Measurements from ENCODE around the gene DNAH3. TPM values are rescaled to one million over a fixed set of nuclear protein-coding genes. Genes with fewer than 3 reads are reported as not detected.

The DNAH3 gene
- total and polyA plus RNA-seq, 2 experiments from 2014 or later, result 0.70 to 1.3 TPM

DNA sequence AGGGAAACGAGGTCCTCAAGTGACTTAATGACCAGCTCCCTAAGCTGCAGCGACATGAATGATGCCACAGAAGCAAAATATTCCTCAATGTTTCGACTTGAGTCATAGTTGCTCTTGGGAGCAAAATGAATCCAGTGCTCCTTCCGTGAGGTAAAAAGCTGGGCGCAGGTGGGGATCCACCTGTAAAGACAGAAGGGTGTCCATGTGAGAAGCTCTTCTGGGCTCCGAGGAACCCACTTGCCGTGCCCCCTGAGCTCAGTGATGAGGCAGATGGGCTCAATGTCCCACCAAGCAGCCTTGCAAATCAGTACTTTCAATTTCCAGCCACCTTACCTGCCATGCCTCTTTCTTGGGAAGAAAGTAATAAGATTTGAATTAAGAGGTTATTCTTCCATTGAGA lies 25.5 kb downstream of the DNAH3 start:
- Mint-ChIP-seq H3K9me3 (no peaks in the 10 kb centered on the region), H3K4me1 (peaks cover 6% of the 10 kb centered on the region; the same call in 2 of the 3 replicates), H3K4me3 (no peak overlapping the region), H3K27me3 (ENCODE audit: insufficient read depth, low read depth, poor library complexity) (no peaks in the 10 kb centered on the region), H3K36me3 (ENCODE audit: low read depth) (no peaks in the 10 kb centered on the region), H3K27ac (no peak overlapping the region)
- Histone ChIP-seq H3K4me3 (no peak overlapping the region), H3K79me2 (replicated peaks; ENCODE audit: insufficient read depth) (no peaks in the 10 kb centered on the region), H3K36me3 (ENCODE audit: insufficient read depth) (no peaks in the 10 kb centered on the region), H3K27ac (ENCODE audit: low read depth) (no peak overlapping the region), H3K4me2 (no peak overlapping the region), H4K20me1 (replicated peaks; ENCODE audit: insufficient read depth) (no peaks in the 10 kb centered on the region), H2AFZ (no peak overlapping the region), H3K9me2 (ENCODE audit: insufficient read depth) (peaks cover 5% of the 10 kb centered on the region; the same call in 1 of the 2 replicates), H3K4me1 (ENCODE audit: insufficient read depth) (peaks cover 11% of the 10 kb centered on the region), H3K27me3 (ENCODE audit: insufficient read depth) (no peaks in the 10 kb centered on the region), H3F3A (replicated peaks; ENCODE audit: low read depth) (no peaks in the 10 kb centered on the region)
- TF ChIP-seq, protein P1, sequence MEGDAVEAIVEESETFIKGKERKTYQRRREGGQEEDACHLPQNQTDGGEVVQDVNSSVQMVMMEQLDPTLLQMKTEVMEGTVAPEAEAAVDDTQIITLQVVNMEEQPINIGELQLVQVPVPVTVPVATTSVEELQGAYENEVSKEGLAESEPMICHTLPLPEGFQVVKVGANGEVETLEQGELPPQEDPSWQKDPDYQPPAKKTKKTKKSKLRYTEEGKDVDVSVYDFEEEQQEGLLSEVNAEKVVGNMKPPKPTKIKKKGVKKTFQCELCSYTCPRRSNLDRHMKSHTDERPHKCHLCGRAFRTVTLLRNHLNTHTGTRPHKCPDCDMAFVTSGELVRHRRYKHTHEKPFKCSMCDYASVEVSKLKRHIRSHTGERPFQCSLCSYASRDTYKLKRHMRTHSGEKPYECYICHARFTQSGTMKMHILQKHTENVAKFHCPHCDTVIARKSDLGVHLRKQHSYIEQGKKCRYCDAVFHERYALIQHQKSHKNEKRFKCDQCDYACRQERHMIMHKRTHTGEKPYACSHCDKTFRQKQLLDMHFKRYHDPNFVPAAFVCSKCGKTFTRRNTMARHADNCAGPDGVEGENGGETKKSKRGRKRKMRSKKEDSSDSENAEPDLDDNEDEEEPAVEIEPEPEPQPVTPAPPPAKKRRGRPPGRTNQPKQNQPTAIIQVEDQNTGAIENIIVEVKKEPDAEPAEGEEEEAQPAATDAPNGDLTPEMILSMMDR (conservative IDR thresholded peaks at IDR 0.05; ENCODE audit: low read depth in 2 of 2), result no peak
- TF ChIP-seq EZH2phosphoT487 (IDR thresholded peaks at IDR 0.05; ENCODE audit: unreplicated experiment) (no peak), EZH2 (IDR thresholded peaks at IDR 0.05; ENCODE audit: low read depth, unreplicated experiment) (no peak), STAT1 (IDR thresholded peaks at IDR 0.05; ENCODE audit: unreplicated experiment) (no peak), ZNF331 (CRISPR knock-in tag; IDR thresholded peaks at IDR 0.05; ENCODE audit: low read depth) (no peak), ZNF114 (CRISPR knock-in tag; IDR thresholded peaks at IDR 0.05) (no peak), POLR2AphosphoS5 (IDR thresholded peaks at IDR 0.05; ENCODE audit: low read depth) (no peak), JUNB (IDR thresholded peaks at IDR 0.05; ENCODE audit: unreplicated experiment) (no peak), CREB1 (CRISPR knock-in tag; IDR thresholded peaks at IDR 0.05; ENCODE audit: low read depth) (no peak), NANOG (IDR thresholded peaks at IDR 0.05; ENCODE audit: borderline replicate concordance) (no peak)
- TF ChIP-seq, protein P2, sequence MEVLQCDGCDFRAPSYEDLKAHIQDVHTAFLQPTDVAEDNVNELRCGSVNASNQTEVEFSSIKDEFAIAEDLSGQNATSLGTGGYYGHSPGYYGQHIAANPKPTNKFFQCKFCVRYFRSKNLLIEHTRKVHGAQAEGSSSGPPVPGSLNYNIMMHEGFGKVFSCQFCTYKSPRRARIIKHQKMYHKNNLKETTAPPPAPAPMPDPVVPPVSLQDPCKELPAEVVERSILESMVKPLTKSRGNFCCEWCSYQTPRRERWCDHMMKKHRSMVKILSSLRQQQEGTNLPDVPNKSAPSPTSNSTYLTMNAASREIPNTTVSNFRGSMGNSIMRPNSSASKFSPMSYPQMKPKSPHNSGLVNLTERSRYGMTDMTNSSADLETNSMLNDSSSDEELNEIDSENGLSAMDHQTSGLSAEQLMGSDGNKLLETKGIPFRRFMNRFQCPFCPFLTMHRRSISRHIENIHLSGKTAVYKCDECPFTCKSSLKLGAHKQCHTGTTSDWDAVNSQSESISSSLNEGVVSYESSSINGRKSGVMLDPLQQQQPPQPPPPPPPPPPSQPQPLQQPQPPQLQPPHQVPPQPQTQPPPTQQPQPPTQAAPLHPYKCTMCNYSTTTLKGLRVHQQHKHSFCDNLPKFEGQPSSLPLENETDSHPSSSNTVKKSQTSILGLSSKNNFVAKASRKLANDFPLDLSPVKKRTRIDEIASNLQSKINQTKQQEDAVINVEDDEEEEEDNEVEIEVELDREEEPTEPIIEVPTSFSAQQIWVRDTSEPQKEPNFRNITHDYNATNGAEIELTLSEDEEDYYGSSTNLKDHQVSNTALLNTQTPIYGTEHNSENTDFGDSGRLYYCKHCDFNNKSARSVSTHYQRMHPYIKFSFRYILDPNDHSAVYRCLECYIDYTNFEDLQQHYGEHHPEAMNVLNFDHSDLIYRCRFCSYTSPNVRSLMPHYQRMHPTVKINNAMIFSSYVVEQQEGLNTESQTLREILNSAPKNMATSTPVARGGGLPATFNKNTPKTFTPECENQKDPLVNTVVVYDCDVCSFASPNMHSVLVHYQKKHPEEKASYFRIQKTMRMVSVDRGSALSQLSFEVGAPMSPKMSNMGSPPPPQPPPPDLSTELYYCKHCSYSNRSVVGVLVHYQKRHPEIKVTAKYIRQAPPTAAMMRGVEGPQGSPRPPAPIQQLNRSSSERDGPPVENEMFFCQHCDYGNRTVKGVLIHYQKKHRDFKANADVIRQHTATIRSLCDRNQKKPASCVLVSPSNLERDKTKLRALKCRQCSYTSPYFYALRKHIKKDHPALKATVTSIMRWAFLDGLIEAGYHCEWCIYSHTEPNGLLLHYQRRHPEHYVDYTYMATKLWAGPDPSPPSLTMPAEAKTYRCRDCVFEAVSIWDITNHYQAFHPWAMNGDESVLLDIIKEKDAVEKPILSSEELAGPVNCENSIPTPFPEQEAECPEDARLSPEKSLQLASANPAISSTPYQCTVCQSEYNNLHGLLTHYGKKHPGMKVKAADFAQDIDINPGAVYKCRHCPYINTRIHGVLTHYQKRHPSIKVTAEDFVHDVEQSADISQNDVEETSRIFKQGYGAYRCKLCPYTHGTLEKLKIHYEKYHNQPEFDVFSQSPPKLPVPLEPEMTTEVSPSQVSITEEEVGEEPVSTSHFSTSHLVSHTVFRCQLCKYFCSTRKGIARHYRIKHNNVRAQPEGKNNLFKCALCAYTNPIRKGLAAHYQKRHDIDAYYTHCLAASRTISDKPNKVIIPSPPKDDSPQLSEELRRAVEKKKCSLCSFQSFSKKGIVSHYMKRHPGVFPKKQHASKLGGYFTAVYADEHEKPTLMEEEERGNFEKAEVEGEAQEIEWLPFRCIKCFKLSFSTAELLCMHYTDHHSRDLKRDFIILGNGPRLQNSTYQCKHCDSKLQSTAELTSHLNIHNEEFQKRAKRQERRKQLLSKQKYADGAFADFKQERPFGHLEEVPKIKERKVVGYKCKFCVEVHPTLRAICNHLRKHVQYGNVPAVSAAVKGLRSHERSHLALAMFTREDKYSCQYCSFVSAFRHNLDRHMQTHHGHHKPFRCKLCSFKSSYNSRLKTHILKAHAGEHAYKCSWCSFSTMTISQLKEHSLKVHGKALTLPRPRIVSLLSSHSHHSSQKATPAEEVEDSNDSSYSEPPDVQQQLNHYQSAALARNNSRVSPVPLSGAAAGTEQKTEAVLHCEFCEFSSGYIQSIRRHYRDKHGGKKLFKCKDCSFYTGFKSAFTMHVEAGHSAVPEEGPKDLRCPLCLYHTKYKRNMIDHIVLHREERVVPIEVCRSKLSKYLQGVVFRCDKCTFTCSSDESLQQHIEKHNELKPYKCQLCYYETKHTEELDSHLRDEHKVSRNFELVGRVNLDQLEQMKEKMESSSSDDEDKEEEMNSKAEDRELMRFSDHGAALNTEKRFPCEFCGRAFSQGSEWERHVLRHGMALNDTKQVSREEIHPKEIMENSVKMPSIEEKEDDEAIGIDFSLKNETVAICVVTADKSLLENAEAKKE (CRISPR knock-in tag; IDR thresholded peaks at IDR 0.05), result no peak
- TF ChIP-seq, protein P3, sequence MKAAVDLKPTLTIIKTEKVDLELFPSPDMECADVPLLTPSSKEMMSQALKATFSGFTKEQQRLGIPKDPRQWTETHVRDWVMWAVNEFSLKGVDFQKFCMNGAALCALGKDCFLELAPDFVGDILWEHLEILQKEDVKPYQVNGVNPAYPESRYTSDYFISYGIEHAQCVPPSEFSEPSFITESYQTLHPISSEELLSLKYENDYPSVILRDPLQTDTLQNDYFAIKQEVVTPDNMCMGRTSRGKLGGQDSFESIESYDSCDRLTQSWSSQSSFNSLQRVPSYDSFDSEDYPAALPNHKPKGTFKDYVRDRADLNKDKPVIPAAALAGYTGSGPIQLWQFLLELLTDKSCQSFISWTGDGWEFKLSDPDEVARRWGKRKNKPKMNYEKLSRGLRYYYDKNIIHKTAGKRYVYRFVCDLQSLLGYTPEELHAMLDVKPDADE (IDR thresholded peaks at IDR 0.05), result no peak
- TF ChIP-seq, protein P4, sequence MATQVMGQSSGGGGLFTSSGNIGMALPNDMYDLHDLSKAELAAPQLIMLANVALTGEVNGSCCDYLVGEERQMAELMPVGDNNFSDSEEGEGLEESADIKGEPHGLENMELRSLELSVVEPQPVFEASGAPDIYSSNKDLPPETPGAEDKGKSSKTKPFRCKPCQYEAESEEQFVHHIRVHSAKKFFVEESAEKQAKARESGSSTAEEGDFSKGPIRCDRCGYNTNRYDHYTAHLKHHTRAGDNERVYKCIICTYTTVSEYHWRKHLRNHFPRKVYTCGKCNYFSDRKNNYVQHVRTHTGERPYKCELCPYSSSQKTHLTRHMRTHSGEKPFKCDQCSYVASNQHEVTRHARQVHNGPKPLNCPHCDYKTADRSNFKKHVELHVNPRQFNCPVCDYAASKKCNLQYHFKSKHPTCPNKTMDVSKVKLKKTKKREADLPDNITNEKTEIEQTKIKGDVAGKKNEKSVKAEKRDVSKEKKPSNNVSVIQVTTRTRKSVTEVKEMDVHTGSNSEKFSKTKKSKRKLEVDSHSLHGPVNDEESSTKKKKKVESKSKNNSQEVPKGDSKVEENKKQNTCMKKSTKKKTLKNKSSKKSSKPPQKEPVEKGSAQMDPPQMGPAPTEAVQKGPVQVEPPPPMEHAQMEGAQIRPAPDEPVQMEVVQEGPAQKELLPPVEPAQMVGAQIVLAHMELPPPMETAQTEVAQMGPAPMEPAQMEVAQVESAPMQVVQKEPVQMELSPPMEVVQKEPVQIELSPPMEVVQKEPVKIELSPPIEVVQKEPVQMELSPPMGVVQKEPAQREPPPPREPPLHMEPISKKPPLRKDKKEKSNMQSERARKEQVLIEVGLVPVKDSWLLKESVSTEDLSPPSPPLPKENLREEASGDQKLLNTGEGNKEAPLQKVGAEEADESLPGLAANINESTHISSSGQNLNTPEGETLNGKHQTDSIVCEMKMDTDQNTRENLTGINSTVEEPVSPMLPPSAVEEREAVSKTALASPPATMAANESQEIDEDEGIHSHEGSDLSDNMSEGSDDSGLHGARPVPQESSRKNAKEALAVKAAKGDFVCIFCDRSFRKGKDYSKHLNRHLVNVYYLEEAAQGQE (IDR thresholded peaks at IDR 0.05; ENCODE audit: unreplicated experiment), result no peak
- ATAC-seq, result no peak
- DNase-seq (ENCODE audit: low spot score), result no peak

Data from GM23338 (cell line).